GM12891 (cell line): ENCODE results near the gene KRT1.

Experiments
- POLR2A ChIP-seq: IDR thresholded peaks from 2 replicates; pipeline ENCODE4 v1.6.1; 2011; ENCODE audit warnings: low read depth, low read length, control low read depth
- POLR2AphosphoS5 ChIP-seq: IDR thresholded peaks from 2 replicates; pipeline ENCODE4 v1.6.1; 2011; ENCODE audit warnings: low read depth, low read length, control low read depth
- TAF1 ChIP-seq: IDR thresholded peaks from 2 replicates; pipeline ENCODE4 v1.6.1; 2011; ENCODE audit warnings: low read depth, low read length, control low read depth

DNA sequence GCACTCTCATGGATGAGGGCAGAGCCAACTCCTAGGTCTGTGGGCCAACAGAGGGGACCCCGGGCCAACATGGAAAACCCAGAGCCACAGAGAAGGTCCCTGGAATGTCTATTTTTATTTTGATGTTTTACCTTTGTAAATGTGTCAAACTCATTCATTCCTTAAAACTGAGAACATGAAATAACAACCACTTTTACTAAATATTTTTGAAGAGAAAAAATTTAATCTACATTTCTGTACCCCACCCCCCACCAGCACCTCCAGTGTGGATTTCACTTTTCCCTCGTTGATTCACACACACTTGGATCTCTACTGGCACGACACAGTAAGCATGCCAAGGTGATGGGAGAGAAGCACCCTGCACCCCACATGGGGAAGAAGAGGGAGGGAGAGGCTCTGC lies 16.4 kb upstream of the KRT1 start:
- TF ChIP-seq POLR2A = no peak
- TF ChIP-seq TAF1 = no peak
- TF ChIP-seq POLR2AphosphoS5 = no peak
